Stimulated activated CD4-positive, alpha-beta T cell treated with anti-CD3 and anti-CD28 coated beads, TNF-alpha, amount 100 ng/mL, for 1 hour (primary cell): ENCODE results near the gene GCNT2.
"Not testable (repeated sequence)": the region's sequence is repeated elsewhere in the genome, so short reads cannot be mapped to it uniquely, and the experiment has no call there.

Experiments used
- DNase-seq, 3 donors: peaks; one replicate each; pipeline ENCODE4 v3.0.0-alpha.2; 2020; ENCODE audit warnings: low read depth in 3 of 3, low spot score in 1 of 3

The GCNT2 gene

DNA sequence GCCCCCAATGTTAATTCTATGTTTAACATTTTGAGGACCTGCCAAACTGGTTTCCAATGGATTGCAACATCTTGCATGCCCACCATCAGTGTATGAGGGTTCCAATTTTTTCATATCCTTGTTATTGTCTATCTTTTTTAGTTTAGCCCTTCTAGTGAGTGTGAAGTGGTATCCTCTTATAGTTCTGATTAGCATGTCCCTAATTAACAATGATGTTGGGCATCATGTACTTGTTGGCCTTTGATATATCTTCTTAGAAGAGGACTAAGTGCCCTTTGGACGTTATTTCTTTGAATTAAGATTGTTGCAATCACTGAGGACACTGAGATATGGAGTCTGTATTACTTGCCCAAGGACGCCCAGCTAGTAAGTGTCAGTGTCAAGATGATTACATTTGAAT is 22.3 kb downstream of the GCNT2 start:
- no peak for DNase-seq

DNA sequence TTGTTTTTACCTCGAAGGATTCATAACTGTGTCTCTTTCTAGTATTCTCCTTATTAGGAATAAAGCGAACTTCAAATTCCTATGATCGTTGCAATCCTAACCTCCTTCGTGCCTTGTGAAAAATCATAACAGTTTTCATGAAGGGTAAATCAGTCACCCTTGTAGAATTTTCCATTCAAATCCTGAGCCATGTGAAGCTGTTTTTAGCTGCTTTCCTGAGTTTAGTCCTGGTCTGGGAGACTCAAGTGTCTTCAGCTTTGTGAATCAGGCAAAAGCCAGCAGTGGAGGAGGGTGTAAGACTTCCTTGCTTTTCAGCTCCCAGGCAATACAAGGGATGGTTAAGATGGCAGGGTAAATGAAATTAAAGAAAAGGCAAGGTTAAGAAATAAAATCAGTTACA is 24.3 kb downstream of the GCNT2 start:
- DNase-seq = no peak

DNA sequence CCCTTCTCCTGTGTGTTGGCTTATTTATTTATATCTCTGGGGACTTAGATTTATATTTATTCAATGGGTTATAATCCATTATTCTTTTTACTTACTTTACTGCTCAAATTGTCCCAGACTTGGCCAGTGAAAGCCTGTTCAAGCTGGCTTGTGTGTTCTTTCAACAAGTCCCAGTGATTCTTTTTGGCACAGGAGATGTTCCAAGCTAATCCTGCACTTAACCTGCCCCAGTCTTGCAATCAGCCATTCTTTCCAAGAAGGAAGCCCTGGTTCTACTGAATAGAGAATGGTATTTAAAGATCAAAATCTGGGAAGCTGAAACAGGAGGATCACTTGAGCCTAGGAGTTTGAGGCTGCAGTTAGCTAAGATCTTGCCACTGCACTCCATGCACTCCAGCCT is 26.7 kb downstream of the GCNT2 start:
- no peak for DNase-seq

DNA sequence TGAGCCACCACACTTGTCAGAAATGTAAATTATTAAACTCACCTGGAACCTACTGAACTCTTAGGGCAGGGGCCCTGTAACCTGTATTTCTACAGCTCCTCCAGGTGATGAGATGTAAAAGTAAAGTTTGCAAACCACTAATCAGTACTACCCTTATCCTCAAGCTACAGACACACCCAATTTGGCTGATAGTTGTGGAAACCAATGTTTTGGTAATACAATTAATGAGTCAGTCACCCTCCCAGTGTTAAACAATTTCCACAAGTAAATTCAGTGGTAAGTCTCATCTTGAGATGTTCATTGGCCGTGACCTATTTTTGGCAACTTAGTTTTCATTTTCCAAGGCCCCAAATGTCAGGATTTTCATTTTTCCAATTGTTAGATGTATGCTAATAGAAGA is 29.6 kb downstream of the GCNT2 start:
- DNase-seq = no peak

DNA sequence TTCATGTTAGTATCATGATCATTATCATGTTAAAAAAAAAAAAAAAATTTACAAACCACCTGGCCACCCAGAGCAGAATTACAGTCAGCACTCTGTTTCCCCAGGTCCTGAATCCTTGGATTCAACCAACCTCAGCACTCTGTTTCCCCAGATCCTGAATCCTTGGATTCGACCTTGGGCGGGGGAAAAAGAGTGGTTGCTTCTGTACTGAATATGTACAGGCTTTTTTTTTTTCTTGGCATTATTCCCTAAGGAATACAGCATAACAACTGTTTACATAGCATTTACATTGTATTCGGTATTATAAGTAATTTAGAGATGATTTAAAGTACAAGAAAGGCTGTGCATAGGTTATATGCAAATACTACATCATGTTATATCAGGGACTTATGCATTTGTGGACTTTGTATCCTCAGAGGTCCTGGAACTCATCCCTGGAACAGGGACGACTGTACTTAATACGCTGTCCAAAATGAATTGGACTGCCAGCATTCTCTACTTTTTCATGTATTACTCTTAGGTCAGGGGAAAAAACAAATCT is 31.2 kb downstream of the GCNT2 start:
- DNase-seq = no peak

DNA sequence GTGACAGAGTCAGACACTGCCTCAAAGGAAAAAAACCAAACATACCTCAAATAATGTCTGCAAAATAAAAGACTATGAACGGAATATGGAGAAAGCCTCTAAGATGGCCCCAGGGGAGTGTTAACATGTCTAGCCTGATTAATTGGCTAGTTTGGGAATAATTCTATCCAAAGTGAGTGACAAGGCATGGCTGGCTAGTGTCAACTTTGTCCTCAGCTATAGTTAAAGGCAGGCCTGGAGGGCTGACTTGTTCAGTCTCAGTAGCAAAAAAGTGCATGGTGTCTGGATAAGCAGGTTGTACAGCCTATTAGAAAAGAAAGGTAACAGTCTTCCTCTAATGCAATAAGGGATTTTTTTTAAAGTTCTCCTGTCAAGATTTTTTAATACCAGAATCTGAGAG is 32.7 kb downstream of the GCNT2 start:
- DNase-seq = no peak

DNA sequence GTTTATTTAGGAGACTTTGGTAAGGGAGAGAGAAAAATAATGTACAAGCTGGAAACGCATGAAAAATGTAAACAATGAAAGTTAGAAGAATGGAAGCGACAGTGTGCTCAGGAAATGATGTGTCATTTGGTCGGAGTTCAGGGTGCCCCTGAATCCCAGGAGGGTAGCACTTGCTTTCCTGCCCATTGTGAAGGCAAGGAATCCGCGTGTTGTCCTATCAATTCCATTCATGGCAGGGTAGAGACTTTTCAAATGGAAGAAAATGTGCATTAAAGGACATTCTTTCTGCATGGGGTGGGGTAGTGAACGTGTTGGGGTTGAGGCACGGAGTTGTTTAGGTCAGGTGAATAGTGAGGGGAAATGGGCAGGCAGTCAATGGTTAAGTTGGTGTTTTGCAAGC is 33.7 kb downstream of the GCNT2 start:
- no peak for DNase-seq

DNA sequence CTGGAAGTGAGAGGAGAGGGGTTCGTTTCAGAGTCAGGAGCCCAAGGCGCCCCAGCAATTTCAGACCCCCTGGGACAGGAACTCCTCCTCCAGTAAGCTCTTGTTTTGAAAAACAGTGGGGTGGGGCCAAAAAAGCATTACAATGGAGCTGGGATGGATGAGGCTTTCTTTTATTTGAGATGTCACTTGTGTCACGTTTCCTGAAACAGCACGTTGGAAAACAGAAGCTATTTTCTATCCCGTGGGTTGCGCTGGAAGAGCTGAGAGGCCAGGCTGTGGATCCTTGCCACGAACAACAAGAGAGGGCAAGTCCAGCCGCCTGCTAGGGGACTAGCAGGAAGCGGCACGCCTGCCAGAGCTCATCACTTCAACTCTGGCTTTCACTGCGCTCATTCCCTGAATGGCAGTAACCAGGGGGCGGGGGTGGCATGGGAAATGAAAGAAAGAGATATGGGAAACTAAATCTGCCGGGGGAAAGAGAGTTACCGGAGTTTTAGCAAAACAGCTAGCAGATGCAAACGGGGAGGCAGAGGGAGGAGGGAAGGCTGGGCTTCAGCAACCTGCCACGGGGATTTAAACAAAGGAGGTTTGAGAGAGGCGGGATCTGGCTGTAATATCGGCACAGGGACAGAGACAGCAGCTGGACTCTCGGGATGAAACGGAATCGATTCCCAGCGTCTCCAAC is 34.6 kb downstream of the GCNT2 start:
- DNase-seq = no peak

DNA sequence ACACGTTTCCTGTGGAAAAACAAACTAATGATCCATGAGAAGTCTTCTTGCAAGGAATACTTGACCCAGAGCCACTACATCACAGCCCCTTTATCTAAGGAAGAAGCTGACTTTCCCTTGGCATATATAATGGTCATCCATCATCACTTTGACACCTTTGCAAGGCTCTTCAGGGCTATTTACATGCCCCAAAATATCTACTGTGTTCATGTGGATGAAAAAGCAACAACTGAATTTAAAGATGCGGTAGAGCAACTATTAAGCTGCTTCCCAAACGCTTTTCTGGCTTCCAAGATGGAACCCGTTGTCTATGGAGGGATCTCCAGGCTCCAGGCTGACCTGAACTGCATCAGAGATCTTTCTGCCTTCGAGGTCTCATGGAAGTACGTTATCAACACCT is 35.4 kb downstream of the GCNT2 start:
- DNase-seq = no peak

DNA sequence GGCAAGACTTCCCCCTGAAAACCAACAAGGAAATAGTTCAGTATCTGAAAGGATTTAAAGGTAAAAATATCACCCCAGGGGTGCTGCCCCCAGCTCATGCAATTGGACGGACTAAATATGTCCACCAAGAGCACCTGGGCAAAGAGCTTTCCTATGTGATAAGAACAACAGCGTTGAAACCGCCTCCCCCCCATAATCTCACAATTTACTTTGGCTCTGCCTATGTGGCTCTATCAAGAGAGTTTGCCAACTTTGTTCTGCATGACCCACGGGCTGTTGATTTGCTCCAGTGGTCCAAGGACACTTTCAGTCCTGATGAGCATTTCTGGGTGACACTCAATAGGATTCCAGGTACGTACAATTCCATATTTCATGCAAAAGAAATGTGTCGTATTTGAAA is 35.8 kb downstream of the GCNT2 start:
- DNase-seq = no peak

DNA sequence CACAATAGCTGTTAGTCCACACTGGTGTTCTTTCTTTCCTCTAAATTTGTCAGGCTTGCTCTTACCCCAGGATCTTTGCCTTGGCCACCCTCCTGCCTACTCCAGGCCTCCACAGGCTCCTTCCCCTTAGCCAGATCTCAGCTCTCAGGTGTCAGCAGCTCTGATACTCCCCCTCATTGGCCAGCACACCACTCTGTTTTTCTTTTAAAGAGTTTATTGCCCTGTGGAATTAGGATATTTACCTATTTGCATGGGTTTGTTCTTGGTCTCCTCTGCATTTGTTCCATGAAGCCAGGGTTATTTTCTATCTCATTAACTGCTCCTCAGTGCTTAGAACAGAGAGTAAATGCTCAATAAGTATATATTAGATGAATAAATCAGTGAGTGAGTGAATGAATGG is 36.8 kb downstream of the GCNT2 start:
- DNase-seq = no peak

DNA sequence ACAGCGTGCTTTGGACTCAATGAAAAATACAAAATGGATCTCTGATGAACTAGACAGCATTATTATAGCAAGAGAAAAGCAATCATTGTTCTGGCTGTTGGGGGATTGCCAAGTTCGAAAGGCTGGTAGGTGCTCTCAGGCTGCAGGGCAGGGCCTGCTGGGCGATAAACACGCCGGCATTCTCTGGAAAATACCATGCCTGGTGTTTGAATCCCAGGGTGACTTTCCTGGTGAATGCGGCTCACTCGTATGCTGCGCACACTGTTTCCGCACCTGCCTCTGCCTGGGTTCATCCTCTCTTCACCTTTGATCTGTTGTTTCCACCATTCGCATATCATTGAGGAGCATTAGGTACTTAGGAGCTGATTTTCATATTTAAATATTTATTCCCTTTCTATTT is 37.4 kb downstream of the GCNT2 start:
- DNase-seq = no peak

DNA sequence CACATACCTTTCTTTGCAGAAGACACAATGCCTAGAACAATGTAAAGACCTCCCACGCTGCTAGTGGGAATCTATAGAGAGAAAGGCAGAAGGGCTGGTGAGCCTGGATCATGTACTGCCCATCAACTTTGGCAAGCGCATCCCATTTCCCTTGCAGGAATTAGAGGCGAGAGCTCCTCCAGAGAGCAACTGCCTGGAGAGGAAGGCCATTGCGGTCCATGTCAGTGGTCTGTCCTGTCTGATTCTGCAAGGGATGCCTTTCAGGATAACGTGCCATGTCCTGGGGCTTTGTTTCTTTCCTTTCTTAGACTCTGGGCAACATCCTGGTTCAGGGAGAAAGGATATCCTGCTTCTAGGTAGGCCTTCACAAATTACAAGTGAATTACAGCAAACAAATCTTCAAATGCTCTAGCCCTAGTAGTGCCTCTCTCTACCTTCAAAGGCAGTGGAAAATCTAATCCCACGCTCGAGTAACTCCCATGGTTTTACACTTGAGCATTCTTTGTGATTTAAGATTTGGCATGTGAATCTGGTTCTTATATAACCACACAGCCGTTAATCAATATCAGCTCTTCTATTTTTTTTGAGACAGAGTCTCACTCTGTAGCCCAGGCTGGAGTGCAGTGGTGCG is 38.5 kb downstream of the GCNT2 start:
- no peak for DNase-seq

DNA sequence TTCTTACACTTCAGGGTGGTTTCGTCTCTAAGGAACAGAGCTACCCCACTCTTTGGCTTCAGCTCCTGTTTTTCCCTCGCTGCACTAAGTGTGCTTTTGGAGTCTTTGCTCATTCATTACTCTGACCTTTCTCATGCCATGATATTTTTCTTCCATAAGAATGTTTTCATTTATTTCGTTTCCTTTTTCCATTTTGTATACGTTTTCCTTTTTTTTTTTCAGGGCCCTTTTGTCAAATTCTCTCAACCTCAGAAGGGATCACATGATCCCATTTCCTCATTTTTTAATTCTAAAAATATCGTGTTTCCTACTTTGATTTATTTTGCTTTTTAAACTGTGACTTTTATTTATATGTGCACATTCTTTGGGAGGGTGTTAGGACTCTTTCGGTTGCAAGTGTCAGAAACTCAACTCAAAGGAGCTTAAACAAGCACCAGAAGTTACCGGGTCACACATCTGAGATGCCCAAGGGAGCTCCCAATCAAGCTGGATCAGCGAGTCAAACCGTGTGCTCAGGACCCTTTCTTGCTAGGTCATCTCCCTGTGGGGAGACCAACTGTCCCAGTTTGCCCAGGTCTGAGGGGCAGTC is 40.6 kb downstream of the GCNT2 start:
- no peak for DNase-seq

DNA sequence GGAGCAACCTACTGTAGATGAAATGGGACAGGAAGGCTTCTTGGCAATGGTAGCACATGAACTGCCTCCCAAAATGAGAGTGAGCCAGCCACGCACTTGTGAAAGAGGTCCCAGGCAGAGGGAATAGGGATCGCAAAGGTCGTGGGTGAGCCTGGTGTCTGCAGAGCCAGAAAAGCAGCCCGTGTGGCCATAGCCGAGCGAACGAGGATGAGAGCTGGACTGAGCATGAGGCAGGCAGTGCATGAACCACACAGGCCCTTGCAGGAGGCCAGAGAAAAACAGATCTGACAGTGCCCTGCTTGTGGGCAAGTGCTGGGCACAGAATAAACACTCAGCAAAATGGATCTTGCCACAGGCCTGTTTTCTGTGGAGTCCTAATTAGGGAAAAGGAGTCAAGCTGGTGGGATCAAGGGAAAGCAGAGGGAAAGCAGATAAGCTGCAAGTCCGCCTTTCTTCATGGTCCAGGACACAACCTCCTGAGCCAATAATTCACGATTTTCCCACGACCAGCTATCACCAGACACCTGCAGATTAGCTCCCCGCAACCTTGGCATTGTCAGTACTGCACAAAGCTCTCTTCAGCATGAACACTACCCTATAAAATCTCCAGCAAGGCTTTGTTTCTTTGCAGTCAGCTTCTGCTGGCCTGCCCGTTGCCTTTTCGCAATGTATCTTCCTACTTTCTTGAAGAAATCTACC is 44.0 kb downstream of the GCNT2 start:
- no peak for DNase-seq

DNA sequence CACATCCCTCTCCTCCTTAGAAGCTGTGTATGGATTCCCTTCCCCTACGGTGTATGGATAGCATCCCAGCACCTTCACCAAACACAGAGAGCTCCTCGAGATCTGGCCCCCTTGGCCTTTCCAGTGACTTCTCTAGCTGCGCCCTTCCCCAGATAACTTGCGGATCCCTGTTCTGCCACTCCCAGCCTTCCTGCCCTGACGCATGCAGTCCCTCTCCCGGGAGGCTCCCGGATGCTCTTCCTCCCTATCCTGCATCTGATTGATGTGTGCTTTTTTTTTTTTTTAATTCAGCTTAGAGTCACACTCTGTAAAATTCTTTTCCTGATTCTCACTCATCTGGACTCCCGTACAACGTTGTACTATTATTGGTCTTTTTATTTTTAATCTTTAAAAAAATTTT is 44.8 kb downstream of the GCNT2 start:
- no peak for DNase-seq

DNA sequence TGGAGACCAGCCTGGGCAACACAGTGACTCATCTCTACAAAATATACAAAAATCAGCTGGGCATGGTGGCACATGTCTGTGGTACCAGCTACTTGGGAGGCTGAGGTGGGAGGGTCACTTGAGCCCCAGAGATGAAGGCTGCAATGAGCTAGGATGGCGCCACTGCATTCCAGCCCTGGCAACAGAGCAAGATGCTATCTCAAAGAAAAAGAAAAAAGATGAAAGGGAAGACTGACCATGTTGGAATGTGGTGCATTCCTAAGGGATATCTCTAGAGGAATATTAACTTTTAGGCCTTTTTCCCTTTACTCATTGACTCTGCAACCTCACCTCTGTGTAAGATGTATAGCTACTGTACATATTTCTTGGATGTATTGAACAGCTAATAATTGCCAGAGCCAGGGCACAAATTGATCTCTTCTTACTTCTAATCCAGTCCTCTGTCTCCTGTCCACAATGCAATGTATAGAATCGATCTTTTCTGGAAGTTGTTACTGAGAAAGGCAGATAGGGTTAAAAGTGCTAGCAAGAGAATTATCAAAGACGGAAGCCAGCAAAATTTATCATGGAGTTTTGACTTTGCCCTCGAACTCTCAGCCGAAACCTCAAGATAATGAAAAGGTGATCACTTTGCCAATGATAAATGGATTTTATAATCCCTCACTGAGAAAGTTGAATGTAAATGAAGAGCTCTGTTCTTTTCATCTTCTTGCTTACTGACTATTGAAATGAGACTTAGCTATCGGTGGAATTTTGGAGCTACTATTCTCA is 46.3 kb downstream of the GCNT2 start:
- no peak for DNase-seq

DNA sequence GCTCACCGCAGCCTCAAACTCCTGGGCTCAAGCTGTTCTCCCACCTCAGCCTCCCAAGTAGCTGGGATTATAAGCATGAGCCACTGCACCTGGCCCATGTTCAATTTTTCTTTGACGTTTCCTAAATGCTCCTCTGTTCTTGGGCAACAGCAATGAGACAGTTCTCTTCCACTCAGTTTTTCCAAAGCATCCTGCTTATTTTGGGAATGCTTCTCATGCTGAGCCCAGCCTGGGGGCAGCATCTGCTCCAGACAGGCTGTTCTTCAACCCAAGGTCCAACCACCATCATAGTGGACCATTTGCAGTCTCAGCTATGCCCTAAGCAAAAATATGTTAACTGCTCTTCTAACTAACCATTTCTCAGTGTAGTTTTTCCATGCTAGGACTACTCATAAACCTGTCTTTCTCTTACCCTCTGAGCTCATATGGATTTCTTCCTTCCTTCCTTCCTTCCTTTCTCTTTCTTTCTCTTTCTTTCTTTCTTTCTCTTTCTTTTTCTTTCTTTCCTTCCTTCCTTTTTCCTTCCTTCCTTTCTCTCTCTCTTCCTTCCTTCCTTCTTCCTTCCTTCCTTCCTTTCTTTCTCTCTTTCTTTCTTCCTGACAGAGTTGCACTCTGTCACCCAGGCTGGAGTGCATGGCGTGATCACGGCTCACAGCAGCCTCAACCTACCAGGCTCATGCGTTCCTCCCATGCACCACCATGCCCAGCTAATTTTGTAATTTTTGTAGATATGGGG is 48.4 kb downstream of the GCNT2 start:
- DNase-seq = no peak

DNA sequence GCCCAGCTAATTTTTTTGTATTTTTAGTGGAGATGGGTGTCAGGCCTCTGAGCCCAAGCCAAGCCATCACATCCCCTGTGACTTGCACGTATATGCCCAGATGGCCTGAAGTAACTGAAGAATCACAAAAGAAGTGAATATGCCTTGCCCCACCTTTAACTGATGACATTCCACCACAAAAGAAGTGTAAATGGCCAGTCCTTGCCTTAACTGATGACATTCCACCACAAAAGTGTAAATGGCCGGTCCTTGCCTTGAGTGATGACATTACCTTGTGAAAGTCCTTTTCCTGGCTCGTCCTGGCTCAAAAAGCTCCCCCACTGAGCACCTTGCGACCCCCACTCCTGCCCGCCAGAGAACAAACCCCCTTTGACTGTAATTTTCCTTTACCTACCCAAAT is 54.4 kb downstream of the GCNT2 start:
- not testable (repeated sequence) for DNase-seq

DNA sequence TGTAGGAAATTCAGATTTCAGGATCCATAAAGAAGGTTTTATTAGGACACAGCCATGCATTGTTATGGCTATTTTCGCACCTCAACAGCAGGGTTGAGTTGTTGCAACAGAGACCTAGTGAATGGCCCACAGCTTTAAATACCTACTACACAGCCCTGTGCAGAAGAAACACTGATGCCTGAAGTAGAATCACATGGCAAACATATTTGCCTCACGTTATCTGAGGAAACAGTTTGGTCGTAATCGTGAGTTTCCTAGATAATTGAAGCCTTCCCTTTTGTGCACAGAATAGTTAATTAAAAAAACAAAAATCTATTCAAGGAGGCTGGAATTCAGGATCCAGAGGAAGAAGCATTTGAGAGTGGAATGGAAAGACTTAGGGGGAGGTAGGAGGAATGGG is 55.1 kb downstream of the GCNT2 start:
- DNase-seq = no peak

DNA sequence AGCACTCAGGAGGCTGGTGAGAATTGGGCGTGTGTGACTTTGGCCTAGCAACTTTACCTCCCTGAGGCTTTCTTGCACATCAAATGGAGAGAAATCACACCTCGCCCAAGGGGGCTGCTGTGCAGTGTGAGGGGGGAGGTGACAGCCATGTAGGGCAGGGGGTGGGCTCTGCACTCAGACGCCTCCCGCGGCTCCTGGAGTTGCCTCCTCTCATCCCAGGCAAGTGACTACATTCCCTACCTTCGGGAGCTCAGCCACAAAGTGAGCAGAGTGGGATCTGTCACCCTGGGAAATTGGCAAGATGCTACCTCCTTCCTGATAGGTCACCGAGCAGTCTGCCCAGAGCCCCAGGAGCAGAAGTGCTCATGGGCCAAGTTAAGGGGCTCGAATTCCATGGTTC is 56.0 kb downstream of the GCNT2 start:
- no peak for DNase-seq
